ENCODE data around the gene ADD1. TPM values are rescaled to one million over a fixed set of nuclear protein-coding genes. Genes with fewer than 3 reads are reported as not detected.

Gene ADD1
- total RNA-seq, 1 experiment from 2014 or later, result 232 TPM

DNA sequence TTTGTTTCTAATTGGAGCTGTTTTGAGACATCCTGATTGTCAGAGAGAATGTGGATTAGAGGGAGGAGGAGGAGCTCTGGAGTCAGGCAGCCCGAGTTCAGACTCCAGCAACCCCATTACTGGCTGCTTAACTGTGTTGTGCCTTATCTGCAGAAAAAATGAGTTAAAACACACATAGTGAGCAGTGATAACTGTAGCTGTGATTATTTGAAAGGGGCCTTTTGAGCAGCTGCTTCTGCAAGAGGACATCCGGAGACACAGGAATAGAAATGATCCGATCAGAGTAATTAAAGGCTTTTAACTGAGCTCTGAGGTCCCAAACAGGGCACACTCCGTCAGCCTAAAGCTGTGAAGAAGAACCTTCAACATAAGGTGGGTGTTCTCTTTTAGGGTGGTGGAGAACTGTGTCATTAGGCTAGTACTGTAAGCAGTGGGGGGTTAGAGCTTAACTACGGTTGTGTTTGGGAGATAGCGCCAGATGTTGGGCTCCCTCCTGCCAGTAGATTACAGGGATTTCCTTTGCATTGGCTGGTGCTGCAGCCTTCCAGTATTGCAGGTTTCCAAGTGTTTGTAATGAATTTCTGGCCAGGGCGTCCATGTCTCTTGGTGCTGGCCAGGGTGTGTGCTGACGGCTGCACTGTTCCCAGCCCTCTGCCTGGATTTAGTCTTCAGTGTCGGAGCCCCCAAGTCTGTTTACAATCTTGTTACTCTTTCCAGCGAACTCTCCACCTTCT is 24.3 kb downstream of the ADD1 start:
- no peaks in the 10 kb centered on the region for H3K9me3 ChIP-seq (ENCODE audit: low read depth, low read length, poor library complexity, severe bottlenecking)
- H3K4me1 ChIP-seq (ENCODE audit: insufficient read depth, low read length, poor library complexity, severe bottlenecking), result peaks cover 81% of the 10 kb centered on the region
- no TSS peak for BruUV-seq (replicated peaks)
- no peaks in the 10 kb centered on the region for H3K27me3 ChIP-seq (replicated peaks; ENCODE audit: insufficient read depth, low read depth, low read length, poor library complexity)
- H3K27ac ChIP-seq (ENCODE audit: low read depth, low read length, poor library complexity, severe bottlenecking), result peak overlapping the region; percentile 72
- intact Hi-C loops (cut with micrococcal nuclease; ENCODE audit: unreplicated experiment), result no loop called here
- ChIA-PET POLR2A (ENCODE audit: low non-redundant PET) (interaction anchor here (0.6 kb wide), 1 partner anchor 14 kb away, joined by 6 read pairs; no protein-coding TSS in a partner anchor), CTCF (no interaction called here)
- no peak for TF ChIP-seq EZH2 (IDR thresholded peaks at IDR 0.05; ENCODE audit: borderline replicate concordance, low read depth, low read length, poor library complexity, severe bottlenecking)
- H3K4me3 ChIP-seq (ENCODE audit: low read depth, low read length, poor library complexity, severe bottlenecking), result peak overlapping the region; percentile 28
- peak; percentile 80 for DNase-seq (ENCODE audit: low spot score)
- H3K36me3 ChIP-seq (ENCODE audit: insufficient read depth, low read length, poor library complexity, severe bottlenecking), result no peaks in the 10 kb centered on the region

DNA sequence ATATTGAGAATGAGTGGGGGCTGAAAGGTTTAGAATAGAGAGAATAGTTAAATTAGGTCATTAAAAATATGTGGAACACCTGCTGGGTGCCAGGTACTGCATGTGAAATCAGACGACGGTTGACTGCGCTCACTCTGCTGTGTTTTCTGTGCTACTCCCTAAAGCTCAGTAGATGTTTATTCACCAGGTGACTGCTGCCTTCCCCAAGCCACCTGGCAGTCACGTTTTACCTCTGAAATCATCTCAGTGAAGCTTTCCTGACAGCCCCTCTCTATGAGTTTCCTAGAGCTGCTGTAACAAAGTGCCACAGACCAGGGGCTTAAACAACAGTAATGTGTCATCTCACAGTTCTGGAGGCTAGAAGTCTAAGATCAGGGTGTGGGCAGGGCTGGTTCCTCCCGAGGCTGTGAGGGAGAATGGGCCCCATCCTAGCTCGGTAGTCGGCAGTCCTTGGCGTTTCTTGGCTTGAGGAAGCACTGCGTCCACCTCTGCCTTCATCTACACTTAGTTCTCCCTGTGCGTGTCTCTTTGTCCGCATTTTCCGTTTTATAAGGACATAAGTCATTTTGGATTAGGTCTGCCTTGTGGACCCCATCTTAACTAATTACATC is 25.3 kb downstream of the ADD1 start:
- DNase-seq (ENCODE audit: low spot score), result no peak
- no peaks in the 10 kb centered on the region for H3K9me3 ChIP-seq (ENCODE audit: low read depth, low read length, poor library complexity, severe bottlenecking)
- CTCF ChIA-PET, result no interaction called here
- TF ChIP-seq, protein P1, sequence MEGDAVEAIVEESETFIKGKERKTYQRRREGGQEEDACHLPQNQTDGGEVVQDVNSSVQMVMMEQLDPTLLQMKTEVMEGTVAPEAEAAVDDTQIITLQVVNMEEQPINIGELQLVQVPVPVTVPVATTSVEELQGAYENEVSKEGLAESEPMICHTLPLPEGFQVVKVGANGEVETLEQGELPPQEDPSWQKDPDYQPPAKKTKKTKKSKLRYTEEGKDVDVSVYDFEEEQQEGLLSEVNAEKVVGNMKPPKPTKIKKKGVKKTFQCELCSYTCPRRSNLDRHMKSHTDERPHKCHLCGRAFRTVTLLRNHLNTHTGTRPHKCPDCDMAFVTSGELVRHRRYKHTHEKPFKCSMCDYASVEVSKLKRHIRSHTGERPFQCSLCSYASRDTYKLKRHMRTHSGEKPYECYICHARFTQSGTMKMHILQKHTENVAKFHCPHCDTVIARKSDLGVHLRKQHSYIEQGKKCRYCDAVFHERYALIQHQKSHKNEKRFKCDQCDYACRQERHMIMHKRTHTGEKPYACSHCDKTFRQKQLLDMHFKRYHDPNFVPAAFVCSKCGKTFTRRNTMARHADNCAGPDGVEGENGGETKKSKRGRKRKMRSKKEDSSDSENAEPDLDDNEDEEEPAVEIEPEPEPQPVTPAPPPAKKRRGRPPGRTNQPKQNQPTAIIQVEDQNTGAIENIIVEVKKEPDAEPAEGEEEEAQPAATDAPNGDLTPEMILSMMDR (conservative IDR thresholded peaks at IDR 0.05; ENCODE audit: low read depth, low read length), result no peak
- TF ChIP-seq EZH2 (IDR thresholded peaks at IDR 0.05; ENCODE audit: borderline replicate concordance, low read depth, low read length, poor library complexity, severe bottlenecking), result no peak
- no peaks in the 10 kb centered on the region for H3K36me3 ChIP-seq (ENCODE audit: insufficient read depth, low read length, poor library complexity, severe bottlenecking)
- H3K4me1 ChIP-seq (ENCODE audit: insufficient read depth, low read length, poor library complexity, severe bottlenecking), result peaks cover 75% of the 10 kb centered on the region
- POLR2A ChIA-PET (ENCODE audit: low non-redundant PET), result no interaction called here
- H3K27ac ChIP-seq (ENCODE audit: low read depth, low read length, poor library complexity, severe bottlenecking), result peak overlapping the region; percentile 72
- H3K27me3 ChIP-seq (replicated peaks; ENCODE audit: insufficient read depth, low read depth, low read length, poor library complexity), result no peaks in the 10 kb centered on the region
- BruUV-seq (replicated peaks), result no TSS peak
- intact Hi-C loops (cut with micrococcal nuclease; ENCODE audit: unreplicated experiment), result no loop called here
- no peak overlapping the region for H3K4me3 ChIP-seq (ENCODE audit: low read depth, low read length, poor library complexity, severe bottlenecking)

DNA sequence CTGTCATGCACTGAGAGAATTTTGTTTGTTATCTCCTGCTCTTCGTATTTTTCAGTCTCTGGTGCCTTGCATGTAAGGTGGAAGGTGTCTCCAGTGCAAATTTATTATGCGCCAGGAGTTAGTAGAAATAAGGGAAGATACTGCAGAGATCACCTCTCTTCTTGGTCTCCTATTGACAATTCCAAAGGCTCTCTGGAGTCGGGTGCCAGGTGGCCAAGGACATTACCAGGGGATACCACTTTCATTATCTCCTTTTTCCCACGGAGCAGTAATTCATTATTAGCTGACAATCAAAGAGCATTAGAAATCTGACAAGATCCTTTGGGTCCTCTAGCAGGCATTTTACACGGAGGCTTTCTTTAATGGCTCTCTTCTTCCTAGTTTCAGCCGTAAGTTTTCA is 26.0 kb downstream of the ADD1 start:
- intact Hi-C loops (cut with micrococcal nuclease; ENCODE audit: unreplicated experiment), result no loop called here
- BruUV-seq (replicated peaks), result no TSS peak
- no peak for DNase-seq (ENCODE audit: low spot score)

More for the DNA sequence above, 26.0 kb downstream of the ADD1 start:
- CTCF ChIA-PET, result no interaction called here
- H3K4me1 ChIP-seq (ENCODE audit: insufficient read depth, low read length, poor library complexity, severe bottlenecking), result peaks cover 72% of the 10 kb centered on the region
- H3K4me3 ChIP-seq (ENCODE audit: low read depth, low read length, poor library complexity, severe bottlenecking), result no peak overlapping the region
- POLR2A ChIA-PET (ENCODE audit: low non-redundant PET), result no interaction called here
- H3K27me3 ChIP-seq (replicated peaks; ENCODE audit: insufficient read depth, low read depth, low read length, poor library complexity), result no peaks in the 10 kb centered on the region
- no peaks in the 10 kb centered on the region for H3K36me3 ChIP-seq (ENCODE audit: insufficient read depth, low read length, poor library complexity, severe bottlenecking)
- H3K27ac ChIP-seq (ENCODE audit: low read depth, low read length, poor library complexity, severe bottlenecking), result no peak overlapping the region
- TF ChIP-seq, protein P1 (conservative IDR thresholded peaks at IDR 0.05; ENCODE audit: low read depth, low read length), result no peak
- TF ChIP-seq EZH2 (IDR thresholded peaks at IDR 0.05; ENCODE audit: borderline replicate concordance, low read depth, low read length, poor library complexity, severe bottlenecking), result no peak
- no peaks in the 10 kb centered on the region for H3K9me3 ChIP-seq (ENCODE audit: low read depth, low read length, poor library complexity, severe bottlenecking)
